Heart left ventricle (tissue), 13 donors: ENCODE measurements around the gene ATG16L2.

Experiments
- POLR2A ChIP-seq, 2 donors: fragments of 450-650 bp; IDR thresholded peaks; one replicate each; pipeline ENCODE4 v1.6.1; 2017; ENCODE audit warnings: antibody characterized with exemption in 2 of 2, mild to moderate bottlenecking in 2 of 2, moderate library complexity in 2 of 2
- TF ChIP-seq, protein P1 (sequence below), 12 donors: fragments of 200-600 bp; sonication (generic) in 4 of 12; IDR thresholded peaks; one replicate each; pipeline versions ENCODE4 v1.5.0 to v1.8.0; 2018 to 2022; ENCODE audit warnings: antibody characterized with exemption in 12 of 12, mild to moderate bottlenecking in 5 of 12
- donor health status: ischemic (EF 13 %, LVEDD 7.1; RV severe dilation, severe dysfunction).
- donor health status: DM: no; HTN: yes; CAD: no.
- donor health status: DM: no; HTN: no; CAD: no.
- donor health status: ischemic (EF 25% LVEDD 6.9; RV normal size, moderate dysfunction).
- donor health status: ischemic (EF 25% LVEDD 5.7; RV mildly dilated, moderate dysfunction).
- donor health status: ischemic (EF 35%, LVEDD 5.7; RV mildly dilated, moderate dysfunction).
- donor health status: nonischemic (EF 11% LVEDD 7.7; RV severe dilation, severe dysfunction).
- donor health status: DM: yes; HTN: yes; CAD: no.
- donor health status: PGD.
- donor health status: ischemic (EF 29% LVEDD 5.4; RV normal size, mild dysfunction).
- donor health status: nonischemic (EF 23%, LVEDD 6.1; RV moderate dilation, normal function).

DNA sequence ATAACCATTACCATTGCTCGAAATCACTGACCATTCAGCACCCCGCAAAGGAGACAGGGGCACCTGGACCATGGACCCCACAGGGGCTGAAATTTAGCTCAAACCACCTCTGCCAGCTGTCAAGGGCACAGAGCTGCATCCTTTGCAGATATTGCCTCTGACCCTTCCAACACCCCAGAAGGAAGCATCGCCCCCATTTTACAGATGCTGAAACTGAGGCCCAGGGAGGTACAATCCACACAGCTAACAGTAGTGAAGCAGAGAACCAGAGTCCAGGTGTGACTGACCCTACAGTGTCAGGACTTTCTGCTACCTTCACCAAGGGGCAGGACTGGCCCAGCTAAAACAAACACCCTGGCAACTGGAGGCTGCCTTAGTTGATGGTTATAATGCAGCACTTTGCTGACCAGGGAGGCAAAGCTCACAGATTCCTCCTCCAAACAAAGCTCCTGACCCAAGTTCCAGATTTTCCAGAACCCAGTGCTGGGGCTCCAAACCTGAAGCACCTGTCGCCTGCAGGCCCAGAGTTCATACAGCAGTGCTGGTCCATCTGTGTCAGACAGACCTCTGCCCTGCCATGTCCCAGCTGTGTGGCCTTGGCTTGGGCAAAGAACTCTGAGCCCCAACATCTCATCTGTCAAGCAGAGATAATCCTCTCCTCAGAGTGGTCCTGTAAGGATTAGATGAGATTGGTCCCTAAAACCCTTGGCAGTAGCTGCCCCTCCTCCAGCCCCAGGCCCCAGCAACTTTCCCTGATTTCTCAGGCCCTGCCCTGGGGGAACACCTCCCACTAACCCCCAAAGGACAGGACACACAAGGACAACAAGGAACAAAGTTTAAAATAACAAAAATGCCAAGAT, 46.8 kb upstream of the ATG16L2 start:
- no peak for TF ChIP-seq POLR2A (IDR thresholded peaks at IDR 0.05)
- TF ChIP-seq, protein P1, sequence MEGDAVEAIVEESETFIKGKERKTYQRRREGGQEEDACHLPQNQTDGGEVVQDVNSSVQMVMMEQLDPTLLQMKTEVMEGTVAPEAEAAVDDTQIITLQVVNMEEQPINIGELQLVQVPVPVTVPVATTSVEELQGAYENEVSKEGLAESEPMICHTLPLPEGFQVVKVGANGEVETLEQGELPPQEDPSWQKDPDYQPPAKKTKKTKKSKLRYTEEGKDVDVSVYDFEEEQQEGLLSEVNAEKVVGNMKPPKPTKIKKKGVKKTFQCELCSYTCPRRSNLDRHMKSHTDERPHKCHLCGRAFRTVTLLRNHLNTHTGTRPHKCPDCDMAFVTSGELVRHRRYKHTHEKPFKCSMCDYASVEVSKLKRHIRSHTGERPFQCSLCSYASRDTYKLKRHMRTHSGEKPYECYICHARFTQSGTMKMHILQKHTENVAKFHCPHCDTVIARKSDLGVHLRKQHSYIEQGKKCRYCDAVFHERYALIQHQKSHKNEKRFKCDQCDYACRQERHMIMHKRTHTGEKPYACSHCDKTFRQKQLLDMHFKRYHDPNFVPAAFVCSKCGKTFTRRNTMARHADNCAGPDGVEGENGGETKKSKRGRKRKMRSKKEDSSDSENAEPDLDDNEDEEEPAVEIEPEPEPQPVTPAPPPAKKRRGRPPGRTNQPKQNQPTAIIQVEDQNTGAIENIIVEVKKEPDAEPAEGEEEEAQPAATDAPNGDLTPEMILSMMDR (IDR thresholded peaks at IDR 0.05) = no peak
